22Rv1 (cell line): ENCODE data around the gene SFSWAP.

Experiments used
- ZFX ChIP-seq: fragments of 450-650 bp; IDR thresholded peaks from 2 replicates; pipeline ENCODE4 v1.6.1; 2017; ENCODE audit warnings: antibody characterized with exemption, borderline replicate concordance
- TF ChIP-seq, protein P1 (sequence below): fragments of 450-650 bp; IDR thresholded peaks from 2 replicates; pipeline ENCODE4 v1.5.1; 2017; ENCODE audit warnings: mild to moderate bottlenecking

DNA sequence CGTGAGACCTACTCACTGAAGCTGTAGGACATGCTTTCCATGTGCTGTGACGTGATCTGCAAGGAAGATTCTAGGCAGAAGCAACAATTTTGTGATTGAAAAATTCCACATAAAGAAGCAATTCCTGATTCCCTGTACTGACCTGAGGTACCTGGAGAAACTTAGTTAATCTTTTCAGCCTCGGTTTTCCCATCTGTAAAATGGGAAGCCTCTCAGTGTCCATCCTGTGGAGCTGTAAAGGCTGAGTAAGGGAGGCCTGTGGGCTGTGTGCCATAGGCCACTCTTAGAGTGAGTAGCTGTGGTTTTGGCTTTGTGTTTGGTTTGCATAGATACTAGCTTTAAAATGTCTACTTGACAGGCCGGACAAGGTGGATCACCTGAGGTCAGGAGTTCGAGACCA is 50.7 kb downstream of the SFSWAP start:
- TF ChIP-seq, protein P1, sequence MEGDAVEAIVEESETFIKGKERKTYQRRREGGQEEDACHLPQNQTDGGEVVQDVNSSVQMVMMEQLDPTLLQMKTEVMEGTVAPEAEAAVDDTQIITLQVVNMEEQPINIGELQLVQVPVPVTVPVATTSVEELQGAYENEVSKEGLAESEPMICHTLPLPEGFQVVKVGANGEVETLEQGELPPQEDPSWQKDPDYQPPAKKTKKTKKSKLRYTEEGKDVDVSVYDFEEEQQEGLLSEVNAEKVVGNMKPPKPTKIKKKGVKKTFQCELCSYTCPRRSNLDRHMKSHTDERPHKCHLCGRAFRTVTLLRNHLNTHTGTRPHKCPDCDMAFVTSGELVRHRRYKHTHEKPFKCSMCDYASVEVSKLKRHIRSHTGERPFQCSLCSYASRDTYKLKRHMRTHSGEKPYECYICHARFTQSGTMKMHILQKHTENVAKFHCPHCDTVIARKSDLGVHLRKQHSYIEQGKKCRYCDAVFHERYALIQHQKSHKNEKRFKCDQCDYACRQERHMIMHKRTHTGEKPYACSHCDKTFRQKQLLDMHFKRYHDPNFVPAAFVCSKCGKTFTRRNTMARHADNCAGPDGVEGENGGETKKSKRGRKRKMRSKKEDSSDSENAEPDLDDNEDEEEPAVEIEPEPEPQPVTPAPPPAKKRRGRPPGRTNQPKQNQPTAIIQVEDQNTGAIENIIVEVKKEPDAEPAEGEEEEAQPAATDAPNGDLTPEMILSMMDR, result no peak
- TF ChIP-seq ZFX, result no peak
